Measurements from ENCODE around the gene NAALADL2.

NAALADL2 gene

GRCh38 chr3:175193815-175194518, 334.8 kb downstream of the NAALADL2 start:
- TF ChIP-seq REST (IDR thresholded peaks at IDR 0.05; ENCODE audit: low read depth): no peak

- TF ChIP-seq CEBPB (IDR thresholded peaks at IDR 0.05) (no peak), USF1 (IDR thresholded peaks at IDR 0.05) (no peak), CREB1 (IDR thresholded peaks at IDR 0.05; ENCODE audit: low read depth) (no peak), RAD21 (IDR thresholded peaks at IDR 0.05; ENCODE audit: low read depth) (no peak), MAX (IDR thresholded peaks at IDR 0.05) (no peak), FOXM1 (IDR thresholded peaks at IDR 0.05; ENCODE audit: borderline replicate concordance, low read depth) (no peak), EGR1 (IDR thresholded peaks at IDR 0.05) (no peak), YY1 (IDR thresholded peaks at IDR 0.05; ENCODE audit: low read depth) (no peak), TEAD4 (IDR thresholded peaks at IDR 0.05) (no peak), EP300 (IDR thresholded peaks at IDR 0.05; ENCODE audit: borderline replicate concordance) (no peak), ZBTB7A (IDR thresholded peaks at IDR 0.05; ENCODE audit: low read depth) (no peak), TAF1 (IDR thresholded peaks at IDR 0.05; ENCODE audit: low read depth) (no peak), REST (IDR thresholded peaks at IDR 0.05; ENCODE audit: low read depth) (no peak), NFIC (IDR thresholded peaks at IDR 0.05) (no peak)
Measured at GRCh38 chr3:175198991-175199783, 340.1 kb downstream of the NAALADL2 start.

GRCh38 chr3:175199961-175200360, 340.8 kb downstream of the NAALADL2 start:
- no peak for TF ChIP-seq FOXM1 (IDR thresholded peaks at IDR 0.05; ENCODE audit: borderline replicate concordance, low read depth)
- TF ChIP-seq USF1 (IDR thresholded peaks at IDR 0.05): no peak
- TF ChIP-seq NFIC (IDR thresholded peaks at IDR 0.05): no peak
- TF ChIP-seq TAF1 (IDR thresholded peaks at IDR 0.05; ENCODE audit: low read depth): no peak
- TF ChIP-seq REST (IDR thresholded peaks at IDR 0.05; ENCODE audit: low read depth): no peak
- no peak for TF ChIP-seq EP300 (IDR thresholded peaks at IDR 0.05; ENCODE audit: borderline replicate concordance)
- no peak for TF ChIP-seq CEBPB (IDR thresholded peaks at IDR 0.05)
- TF ChIP-seq RAD21 (IDR thresholded peaks at IDR 0.05; ENCODE audit: low read depth): no peak
- no peak for TF ChIP-seq TEAD4 (IDR thresholded peaks at IDR 0.05)
- no peak for TF ChIP-seq ZBTB7A (IDR thresholded peaks at IDR 0.05; ENCODE audit: low read depth)
- TF ChIP-seq MAX (IDR thresholded peaks at IDR 0.05): no peak
- TF ChIP-seq CREB1 (IDR thresholded peaks at IDR 0.05; ENCODE audit: low read depth): no peak
- no peak for TF ChIP-seq YY1 (IDR thresholded peaks at IDR 0.05; ENCODE audit: low read depth)
- TF ChIP-seq TCF12 (IDR thresholded peaks at IDR 0.05; ENCODE audit: low read depth): no peak
- no peak for TF ChIP-seq EGR1 (IDR thresholded peaks at IDR 0.05)

- TF ChIP-seq CEBPB (IDR thresholded peaks at IDR 0.05): no peak
- no peak for TF ChIP-seq NFIC (IDR thresholded peaks at IDR 0.05)
- no peak for TF ChIP-seq MAX (IDR thresholded peaks at IDR 0.05)
- TF ChIP-seq TCF12 (IDR thresholded peaks at IDR 0.05; ENCODE audit: low read depth): no peak
- no peak for TF ChIP-seq TAF1 (IDR thresholded peaks at IDR 0.05; ENCODE audit: low read depth)
- no peak for TF ChIP-seq ZBTB7A (IDR thresholded peaks at IDR 0.05; ENCODE audit: low read depth)
- no peak for TF ChIP-seq REST (IDR thresholded peaks at IDR 0.05; ENCODE audit: low read depth)
- no peak for TF ChIP-seq RAD21 (IDR thresholded peaks at IDR 0.05; ENCODE audit: low read depth)
- TF ChIP-seq FOXM1 (IDR thresholded peaks at IDR 0.05; ENCODE audit: borderline replicate concordance, low read depth): no peak
- no peak for TF ChIP-seq USF1 (IDR thresholded peaks at IDR 0.05)
- no peak for TF ChIP-seq EP300 (IDR thresholded peaks at IDR 0.05; ENCODE audit: borderline replicate concordance)
- no peak for TF ChIP-seq CREB1 (IDR thresholded peaks at IDR 0.05; ENCODE audit: low read depth)
- no peak for TF ChIP-seq TEAD4 (IDR thresholded peaks at IDR 0.05)
- TF ChIP-seq EGR1 (IDR thresholded peaks at IDR 0.05): no peak
- TF ChIP-seq YY1 (IDR thresholded peaks at IDR 0.05; ENCODE audit: low read depth): no peak
Measured at GRCh38 chr3:175200391-175201095, 341.4 kb downstream of the NAALADL2 start.
